ENCODE results near the gene ALK.

The ALK gene

DNA sequence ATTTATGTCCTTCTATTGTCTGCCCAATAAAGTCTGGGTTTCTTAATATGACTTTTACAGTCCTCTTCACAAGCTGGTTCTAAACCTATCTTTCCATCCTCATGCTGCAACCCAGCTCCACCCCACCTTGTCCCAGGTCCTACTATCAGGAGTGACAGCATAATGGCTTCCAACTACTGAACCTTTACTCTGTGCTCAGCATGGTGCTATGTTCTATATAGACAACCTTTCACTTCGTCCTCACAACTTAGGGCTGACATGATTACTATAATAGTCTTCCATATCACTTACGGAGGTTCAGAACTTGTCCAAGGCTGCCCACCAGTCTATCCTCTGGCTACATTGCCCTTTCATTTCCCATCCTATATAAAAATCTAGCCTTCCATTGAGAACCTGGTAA lies 256.8 kb downstream of the ALK start (continued):
- no peak for TF ChIP-seq KLF7 (tag by site-specific recombination; IDR thresholded peaks at IDR 0.05; ENCODE audit: borderline replicate concordance)

DNA sequence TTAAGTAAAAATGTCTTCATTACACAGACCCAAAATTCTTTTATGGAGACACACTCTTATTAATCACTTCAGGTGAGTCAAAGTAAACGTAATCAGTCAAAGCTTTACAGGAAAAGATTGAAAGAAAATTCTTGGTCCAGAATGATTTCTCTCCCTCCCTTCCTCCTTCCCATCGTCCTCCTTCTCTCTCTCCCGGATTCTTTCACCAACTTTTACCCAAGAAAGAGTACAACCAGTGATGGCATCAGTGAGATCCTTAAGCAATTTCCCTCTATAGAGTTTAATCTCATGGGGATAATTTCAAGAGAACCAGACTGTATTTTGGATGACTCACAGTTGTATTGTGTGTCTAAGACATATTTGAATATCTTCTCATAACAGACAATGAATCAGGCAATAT lies 258.1 kb downstream of the ALK start:
- Histone ChIP-seq H3K36me3 (ENCODE audit: control insufficient read depth in 2 of 2, insufficient read depth in 1 of 2, low read length in 2 of 2) (no peaks in the 10 kb centered on the region), H3K9me3 (ENCODE audit: control insufficient read depth, insufficient read depth, low read depth, low read length) (no peaks in the 10 kb centered on the region), H3K27ac (ENCODE audit: extremely low read depth, low read depth, low read length) (no peak overlapping the region), H3K4me1 (ENCODE audit: control insufficient read depth, insufficient read depth, low read length) (no peaks in the 10 kb centered on the region), H3K4me3 (ENCODE audit: low read depth, low read length) (no peak overlapping the region)
- ChIA-PET POLR2A (no interaction called here), CTCF (no interaction called here)
- TF ChIP-seq, protein P1, sequence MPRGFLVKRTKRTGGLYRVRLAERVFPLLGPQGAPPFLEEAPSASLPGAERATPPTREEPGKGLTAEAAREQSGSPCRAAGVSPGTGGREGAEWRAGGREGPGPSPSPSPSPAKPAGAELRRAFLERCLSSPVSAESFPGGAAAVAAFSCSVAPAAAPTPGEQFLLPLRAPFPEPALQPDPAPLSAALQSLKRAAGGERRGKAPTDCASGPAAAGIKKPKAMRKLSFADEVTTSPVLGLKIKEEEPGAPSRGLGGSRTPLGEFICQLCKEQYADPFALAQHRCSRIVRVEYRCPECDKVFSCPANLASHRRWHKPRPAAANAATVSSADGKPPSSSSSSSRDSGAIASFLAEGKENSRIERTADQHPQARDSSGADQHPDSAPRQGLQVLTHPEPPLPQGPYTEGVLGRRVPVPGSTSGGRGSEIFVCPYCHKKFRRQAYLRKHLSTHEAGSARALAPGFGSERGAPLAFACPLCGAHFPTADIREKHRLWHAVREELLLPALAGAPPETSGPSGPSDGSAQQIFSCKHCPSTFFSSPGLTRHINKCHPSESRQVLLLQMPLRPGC (tag by site-specific recombination; IDR thresholded peaks at IDR 0.05), result no peak
- TF ChIP-seq, protein P2, sequence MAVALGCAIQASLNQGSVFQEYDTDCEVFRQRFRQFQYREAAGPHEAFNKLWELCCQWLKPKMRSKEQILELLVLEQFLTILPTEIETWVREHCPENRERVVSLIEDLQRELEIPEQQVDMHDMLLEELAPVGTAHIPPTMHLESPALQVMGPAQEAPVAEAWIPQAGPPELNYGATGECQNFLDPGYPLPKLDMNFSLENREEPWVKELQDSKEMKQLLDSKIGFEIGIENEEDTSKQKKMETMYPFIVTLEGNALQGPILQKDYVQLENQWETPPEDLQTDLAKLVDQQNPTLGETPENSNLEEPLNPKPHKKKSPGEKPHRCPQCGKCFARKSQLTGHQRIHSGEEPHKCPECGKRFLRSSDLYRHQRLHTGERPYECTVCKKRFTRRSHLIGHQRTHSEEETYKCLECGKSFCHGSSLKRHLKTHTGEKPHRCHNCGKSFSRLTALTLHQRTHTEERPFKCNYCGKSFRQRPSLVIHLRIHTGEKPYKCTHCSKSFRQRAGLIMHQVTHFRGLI (tag by site-specific recombination; IDR thresholded peaks at IDR 0.05), result no peak
- TF ChIP-seq ZNF561 (tag by site-specific recombination; IDR thresholded peaks at IDR 0.05; ENCODE audit: borderline replicate concordance) (no peak), HOXC10 (CRISPR knock-in tag; IDR thresholded peaks at IDR 0.05) (no peak), BCL11B (tag by site-specific recombination; IDR thresholded peaks at IDR 0.05; ENCODE audit: low read depth) (no peak), ZNF157 (tag by site-specific recombination; IDR thresholded peaks at IDR 0.05) (no peak)
- TF ChIP-seq, protein P3, sequence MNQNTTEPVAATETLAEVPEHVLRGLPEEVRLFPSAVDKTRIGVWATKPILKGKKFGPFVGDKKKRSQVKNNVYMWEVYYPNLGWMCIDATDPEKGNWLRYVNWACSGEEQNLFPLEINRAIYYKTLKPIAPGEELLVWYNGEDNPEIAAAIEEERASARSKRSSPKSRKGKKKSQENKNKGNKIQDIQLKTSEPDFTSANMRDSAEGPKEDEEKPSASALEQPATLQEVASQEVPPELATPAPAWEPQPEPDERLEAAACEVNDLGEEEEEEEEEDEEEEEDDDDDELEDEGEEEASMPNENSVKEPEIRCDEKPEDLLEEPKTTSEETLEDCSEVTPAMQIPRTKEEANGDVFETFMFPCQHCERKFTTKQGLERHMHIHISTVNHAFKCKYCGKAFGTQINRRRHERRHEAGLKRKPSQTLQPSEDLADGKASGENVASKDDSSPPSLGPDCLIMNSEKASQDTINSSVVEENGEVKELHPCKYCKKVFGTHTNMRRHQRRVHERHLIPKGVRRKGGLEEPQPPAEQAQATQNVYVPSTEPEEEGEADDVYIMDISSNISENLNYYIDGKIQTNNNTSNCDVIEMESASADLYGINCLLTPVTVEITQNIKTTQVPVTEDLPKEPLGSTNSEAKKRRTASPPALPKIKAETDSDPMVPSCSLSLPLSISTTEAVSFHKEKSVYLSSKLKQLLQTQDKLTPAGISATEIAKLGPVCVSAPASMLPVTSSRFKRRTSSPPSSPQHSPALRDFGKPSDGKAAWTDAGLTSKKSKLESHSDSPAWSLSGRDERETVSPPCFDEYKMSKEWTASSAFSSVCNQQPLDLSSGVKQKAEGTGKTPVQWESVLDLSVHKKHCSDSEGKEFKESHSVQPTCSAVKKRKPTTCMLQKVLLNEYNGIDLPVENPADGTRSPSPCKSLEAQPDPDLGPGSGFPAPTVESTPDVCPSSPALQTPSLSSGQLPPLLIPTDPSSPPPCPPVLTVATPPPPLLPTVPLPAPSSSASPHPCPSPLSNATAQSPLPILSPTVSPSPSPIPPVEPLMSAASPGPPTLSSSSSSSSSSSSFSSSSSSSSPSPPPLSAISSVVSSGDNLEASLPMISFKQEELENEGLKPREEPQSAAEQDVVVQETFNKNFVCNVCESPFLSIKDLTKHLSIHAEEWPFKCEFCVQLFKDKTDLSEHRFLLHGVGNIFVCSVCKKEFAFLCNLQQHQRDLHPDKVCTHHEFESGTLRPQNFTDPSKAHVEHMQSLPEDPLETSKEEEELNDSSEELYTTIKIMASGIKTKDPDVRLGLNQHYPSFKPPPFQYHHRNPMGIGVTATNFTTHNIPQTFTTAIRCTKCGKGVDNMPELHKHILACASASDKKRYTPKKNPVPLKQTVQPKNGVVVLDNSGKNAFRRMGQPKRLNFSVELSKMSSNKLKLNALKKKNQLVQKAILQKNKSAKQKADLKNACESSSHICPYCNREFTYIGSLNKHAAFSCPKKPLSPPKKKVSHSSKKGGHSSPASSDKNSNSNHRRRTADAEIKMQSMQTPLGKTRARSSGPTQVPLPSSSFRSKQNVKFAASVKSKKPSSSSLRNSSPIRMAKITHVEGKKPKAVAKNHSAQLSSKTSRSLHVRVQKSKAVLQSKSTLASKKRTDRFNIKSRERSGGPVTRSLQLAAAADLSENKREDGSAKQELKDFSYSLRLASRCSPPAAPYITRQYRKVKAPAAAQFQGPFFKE (tag by site-specific recombination; IDR thresholded peaks at IDR 0.05; ENCODE audit: borderline replicate concordance), result no peak

DNA sequence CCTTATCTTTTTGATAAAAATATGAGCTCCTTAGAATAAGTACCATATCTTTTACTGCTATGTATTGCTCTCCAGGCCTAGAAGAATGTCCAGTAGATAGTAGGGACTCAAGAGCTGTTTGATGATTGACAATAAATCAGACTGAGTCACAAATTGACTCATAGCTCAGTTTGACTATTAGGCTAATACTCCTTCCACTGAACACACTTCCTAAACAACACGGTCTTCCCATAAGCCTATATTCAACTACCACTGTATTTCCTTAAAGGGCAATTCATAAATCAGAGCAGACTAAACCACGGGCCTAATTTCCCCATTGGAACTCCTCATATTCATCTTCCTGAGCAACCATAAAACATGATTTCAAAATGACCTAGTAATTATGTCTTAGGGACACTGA lies 258.5 kb downstream of the ALK start:
- H3K36me3 ChIP-seq (ENCODE audit: control insufficient read depth in 2 of 2, insufficient read depth in 1 of 2, low read length in 2 of 2), result no peaks in the 10 kb centered on the region
- ChIA-PET POLR2A (no interaction called here), CTCF (no interaction called here)
- H3K9me3 ChIP-seq (ENCODE audit: control insufficient read depth, insufficient read depth, low read depth, low read length), result no peaks in the 10 kb centered on the region
- H3K4me3 ChIP-seq (ENCODE audit: low read depth, low read length), result no peak overlapping the region
- H3K27ac ChIP-seq (ENCODE audit: extremely low read depth, low read depth, low read length), result no peak overlapping the region
- H3K4me1 ChIP-seq (ENCODE audit: control insufficient read depth, insufficient read depth, low read length), result no peaks in the 10 kb centered on the region
- TF ChIP-seq, protein P4, sequence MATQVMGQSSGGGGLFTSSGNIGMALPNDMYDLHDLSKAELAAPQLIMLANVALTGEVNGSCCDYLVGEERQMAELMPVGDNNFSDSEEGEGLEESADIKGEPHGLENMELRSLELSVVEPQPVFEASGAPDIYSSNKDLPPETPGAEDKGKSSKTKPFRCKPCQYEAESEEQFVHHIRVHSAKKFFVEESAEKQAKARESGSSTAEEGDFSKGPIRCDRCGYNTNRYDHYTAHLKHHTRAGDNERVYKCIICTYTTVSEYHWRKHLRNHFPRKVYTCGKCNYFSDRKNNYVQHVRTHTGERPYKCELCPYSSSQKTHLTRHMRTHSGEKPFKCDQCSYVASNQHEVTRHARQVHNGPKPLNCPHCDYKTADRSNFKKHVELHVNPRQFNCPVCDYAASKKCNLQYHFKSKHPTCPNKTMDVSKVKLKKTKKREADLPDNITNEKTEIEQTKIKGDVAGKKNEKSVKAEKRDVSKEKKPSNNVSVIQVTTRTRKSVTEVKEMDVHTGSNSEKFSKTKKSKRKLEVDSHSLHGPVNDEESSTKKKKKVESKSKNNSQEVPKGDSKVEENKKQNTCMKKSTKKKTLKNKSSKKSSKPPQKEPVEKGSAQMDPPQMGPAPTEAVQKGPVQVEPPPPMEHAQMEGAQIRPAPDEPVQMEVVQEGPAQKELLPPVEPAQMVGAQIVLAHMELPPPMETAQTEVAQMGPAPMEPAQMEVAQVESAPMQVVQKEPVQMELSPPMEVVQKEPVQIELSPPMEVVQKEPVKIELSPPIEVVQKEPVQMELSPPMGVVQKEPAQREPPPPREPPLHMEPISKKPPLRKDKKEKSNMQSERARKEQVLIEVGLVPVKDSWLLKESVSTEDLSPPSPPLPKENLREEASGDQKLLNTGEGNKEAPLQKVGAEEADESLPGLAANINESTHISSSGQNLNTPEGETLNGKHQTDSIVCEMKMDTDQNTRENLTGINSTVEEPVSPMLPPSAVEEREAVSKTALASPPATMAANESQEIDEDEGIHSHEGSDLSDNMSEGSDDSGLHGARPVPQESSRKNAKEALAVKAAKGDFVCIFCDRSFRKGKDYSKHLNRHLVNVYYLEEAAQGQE (tag by site-specific recombination; IDR thresholded peaks at IDR 0.05), result no peak
- TF ChIP-seq ZSCAN30 (tag by site-specific recombination; IDR thresholded peaks at IDR 0.05) (no peak), YY1 (tag by site-specific recombination; IDR thresholded peaks at IDR 0.05) (no peak), ZNF169 (tag by site-specific recombination; IDR thresholded peaks at IDR 0.05) (no peak), ZNF175 (tag by site-specific recombination; IDR thresholded peaks at IDR 0.05) (no peak), EGR2 (tag by site-specific recombination; IDR thresholded peaks at IDR 0.05; ENCODE audit: low read depth) (no peak), ZNF324 (tag by site-specific recombination; IDR thresholded peaks at IDR 0.05) (no peak)
- TF ChIP-seq, protein P5, sequence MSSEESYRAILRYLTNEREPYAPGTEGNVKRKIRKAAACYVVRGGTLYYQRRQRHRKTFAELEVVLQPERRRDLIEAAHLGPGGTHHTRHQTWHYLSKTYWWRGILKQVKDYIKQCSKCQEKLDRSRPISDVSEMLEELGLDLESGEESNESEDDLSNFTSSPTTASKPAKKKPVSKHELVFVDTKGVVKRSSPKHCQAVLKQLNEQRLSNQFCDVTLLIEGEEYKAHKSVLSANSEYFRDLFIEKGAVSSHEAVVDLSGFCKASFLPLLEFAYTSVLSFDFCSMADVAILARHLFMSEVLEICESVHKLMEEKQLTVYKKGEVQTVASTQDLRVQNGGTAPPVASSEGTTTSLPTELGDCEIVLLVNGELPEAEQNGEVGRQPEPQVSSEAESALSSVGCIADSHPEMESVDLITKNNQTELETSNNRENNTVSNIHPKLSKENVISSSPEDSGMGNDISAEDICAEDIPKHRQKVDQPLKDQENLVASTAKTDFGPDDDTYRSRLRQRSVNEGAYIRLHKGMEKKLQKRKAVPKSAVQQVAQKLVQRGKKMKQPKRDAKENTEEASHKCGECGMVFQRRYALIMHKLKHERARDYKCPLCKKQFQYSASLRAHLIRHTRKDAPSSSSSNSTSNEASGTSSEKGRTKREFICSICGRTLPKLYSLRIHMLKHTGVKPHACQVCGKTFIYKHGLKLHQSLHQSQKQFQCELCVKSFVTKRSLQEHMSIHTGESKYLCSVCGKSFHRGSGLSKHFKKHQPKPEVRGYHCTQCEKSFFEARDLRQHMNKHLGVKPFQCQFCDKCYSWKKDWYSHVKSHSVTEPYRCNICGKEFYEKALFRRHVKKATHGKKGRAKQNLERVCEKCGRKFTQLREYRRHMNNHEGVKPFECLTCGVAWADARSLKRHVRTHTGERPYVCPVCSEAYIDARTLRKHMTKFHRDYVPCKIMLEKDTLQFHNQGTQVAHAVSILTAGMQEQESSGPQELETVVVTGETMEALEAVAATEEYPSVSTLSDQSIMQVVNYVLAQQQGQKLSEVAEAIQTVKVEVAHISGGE (tag by site-specific recombination; conservative IDR thresholded peaks at IDR 0.05; ENCODE audit: low read depth), result no peak

Data from HEK293 (cell line).